Transverse colon (tissue), 4 donors: ENCODE measurements around the gene PAXIP1. TPM values are rescaled to one million over a fixed set of nuclear protein-coding genes. Genes with fewer than 3 reads are reported as not detected.

Experiments
- DNase-seq: peaks from one replicate; pipeline ENCODE4 v3.0.0-alpha.2; 2019
- H3K27ac ChIP-seq, 4 donors: fragments of 200-600 bp; sonication (generic); 2 replicates each; pipeline ENCODE4 v1.5.1; 2016 to 2018; ENCODE audit warnings: inconsistent platforms in 4 of 4
- H3K27me3 ChIP-seq: fragments of 200-600 bp; sonication (generic); 2 replicates; pipeline ENCODE4 v1.5.1; 2017; ENCODE audit warnings: inconsistent platforms
- H3K36me3 ChIP-seq, 4 donors: fragments of 200-600 bp; sonication (generic); 2 replicates each; pipeline ENCODE4 v1.5.1; 2017 to 2019; ENCODE audit warnings: inconsistent platforms in 4 of 4
- H3K4me1 ChIP-seq, 4 donors: fragments of 200-600 bp; sonication (generic); 2 replicates each; pipeline ENCODE4 v1.5.1; 2017 to 2020; ENCODE audit warnings: inconsistent platforms in 4 of 4
- H3K4me3 ChIP-seq, 4 donors: fragments of 200-600 bp; sonication (generic); 1 replicate in 1 of 4; 2 replicates in 3 of 4; pipeline versions ENCODE4 v1.5.1 to v1.6.1; 2017 to 2019; ENCODE audit warnings: inconsistent platforms in 4 of 4
- H3K9me3 ChIP-seq, 2 donors: fragments of 200-600 bp; sonication (generic); 2 replicates each; pipeline ENCODE4 v1.5.1; 2017 to 2019; ENCODE audit warnings: inconsistent platforms in 2 of 2
- CTCF ChIP-seq, 5 experiments: fragments of 200-600 bp in 3 of 5; fragments of 450-650 bp in 2 of 5; sonication (generic) in 3 of 5; IDR thresholded peaks; 1 replicate in 2 of 5; 2 replicates in 3 of 5; pipeline ENCODE4 v1.5.1; 2016 to 2017; ENCODE audit warnings: antibody characterized with exemption in 5 of 5, inconsistent platforms in 3 of 5, mild to moderate bottlenecking in 2 of 5, moderate library complexity in 1 of 5
- EP300 ChIP-seq: sonication (generic); formaldehyde crosslinking; IDR thresholded peaks from one replicate; pipeline ENCODE4 v1.6.1; 2017; ENCODE audit warnings: antibody characterized with exemption, low read depth
- POLR2A ChIP-seq: fragments of 450-650 bp; IDR thresholded peaks from one replicate; pipeline ENCODE4 v1.6.1; 2016; ENCODE audit warnings: antibody characterized with exemption, mild to moderate bottlenecking, moderate library complexity
- POLR2AphosphoS5 ChIP-seq, 3 donors: sonication (generic); formaldehyde crosslinking; IDR thresholded peaks; one replicate each; pipeline ENCODE4 v1.6.1; 2016; ENCODE audit warnings: antibody characterized with exemption in 3 of 3
- WGBS, 2 donors: methylation state at CpG; one replicate each; pipeline ENCODE4 v1.1.5; 2018; ENCODE audit warnings: low coverage in 1 of 2; 5-methylcytosine and 5-hydroxymethylcytosine counted together
- in situ Hi-C, 4 donors: fragments of 200-750 bp; cut with MboI; loops; one replicate each; pipeline versions ENCODE4 v1.15.0 to v1.15.1; 2017; ENCODE audit warnings: low sequenced_read_pairs in 3 of 4, low pct_ligation_motif_present in 1 of 4, low pct_unique_long_range_greater_than_20kb in 1 of 4
- intact Hi-C: fragments of 100-400 bp; cut with DNase I; formaldehyde crosslinking; loops from one replicate; pipeline ENCODE4 v1.15.1; 2023; ENCODE audit warnings: low total_unique reads
- total RNA-seq, 4 donors: library from RNA; depleted of rRNA; stranded (reverse); fragments of >200 nt; gene quantifications; one replicate each; pipeline ENCODE4 v1.1.0, GENCODE V29; 2016

Gene PAXIP1
- total RNA-seq, 4 donors from 2014 or later: 8.2 to 410 (median 13.3) TPM

- DNase-seq: no peak
These were observed 17.7 kb downstream of the PAXIP1 start for GRCh38 chr7:154985230-154985629.

GRCh38 chr7:154984601-154985188 lies 18.2 kb downstream of the PAXIP1 start:
- Histone ChIP-seq H3K27me3 (no peaks in the 10 kb centered on the region), H3K4me1 (no peaks in the 10 kb centered on the region), H3K36me3 (peaks cover 0 to 7% (median 0%) of the 10 kb centered on the region in 4 donors), H3K27ac (no peak overlapping the region), H3K9me3 (no peaks in the 10 kb centered on the region), H3K4me3 (no peak overlapping the region)
- in situ Hi-C loops (no loop called here), intact Hi-C loops (no loop called here)
- DNase-seq: no peak
- TF ChIP-seq POLR2AphosphoS5 (IDR thresholded peaks at IDR 0.05) (no peak), POLR2A (no peak), CTCF (IDR thresholded peaks at IDR 0.05) (no peak), EP300 (no peak)
- 68 to 69% methylated on average over 6 of the region's 6 CpGs for WGBS, 2 donors

More at GRCh38 chr7:154985230-154985629, 17.7 kb downstream of the PAXIP1 start:
- intact Hi-C loops: no loop called here
- 83 to 84% methylated on average over 5 to 6 of the region's 6 CpGs for WGBS, 2 donors
- no peaks in the 10 kb centered on the region for H3K9me3 ChIP-seq
- H3K27ac ChIP-seq: no peak overlapping the region
- no peak for TF ChIP-seq EP300
- no peak for TF ChIP-seq POLR2A
- TF ChIP-seq CTCF (IDR thresholded peaks at IDR 0.05): no peak
- TF ChIP-seq POLR2AphosphoS5 (IDR thresholded peaks at IDR 0.05): no peak
- H3K36me3 ChIP-seq: peaks cover 0 to 7% (median 0%) of the 10 kb centered on the region in 4 donors
- no peaks in the 10 kb centered on the region for H3K27me3 ChIP-seq
- H3K4me1 ChIP-seq: no peaks in the 10 kb centered on the region
- in situ Hi-C loops: no loop called here
- no peak overlapping the region for H3K4me3 ChIP-seq

- no peak for TF ChIP-seq POLR2AphosphoS5 (IDR thresholded peaks at IDR 0.05)
- no peak for TF ChIP-seq EP300
- TF ChIP-seq CTCF (IDR thresholded peaks at IDR 0.05): no peak
- no peak for TF ChIP-seq POLR2A
- Histone ChIP-seq H3K9me3 (no peaks in the 10 kb centered on the region), H3K36me3 (peaks cover 0 to 7% (median 3%) of the 10 kb centered on the region in 4 donors), H3K4me1 (no peaks in the 10 kb centered on the region), H3K4me3 (no peak overlapping the region), H3K27ac (no peak overlapping the region), H3K27me3 (no peaks in the 10 kb centered on the region)
- DNase-seq: no peak
- in situ Hi-C loops: no loop called here
- 90 to 93% methylated on average over 2 to 3 of the region's 3 CpGs for WGBS, 2 donors
- intact Hi-C loops: no loop called here
These were observed 24.9 kb downstream of the PAXIP1 start for GRCh38 chr7:154978017-154978416.

GRCh38 chr7:154977250-154977649 lies 25.7 kb downstream of the PAXIP1 start:
- no peak overlapping the region for H3K4me3 ChIP-seq
- TF ChIP-seq CTCF (IDR thresholded peaks at IDR 0.05) (no peak), POLR2AphosphoS5 (IDR thresholded peaks at IDR 0.05) (no peak), EP300 (no peak), POLR2A (no peak)
- H3K36me3 ChIP-seq: peaks cover 0 to 7% (median 3%) of the 10 kb centered on the region in 4 donors
- H3K9me3 ChIP-seq: no peaks in the 10 kb centered on the region
- WGBS, 2 donors: 76 to 95% methylated on average over 2 to 6 of the region's 6 CpGs
- in situ Hi-C loops (no loop called here), intact Hi-C loops (no loop called here)
- no peaks in the 10 kb centered on the region for H3K27me3 ChIP-seq
- no peaks in the 10 kb centered on the region for H3K4me1 ChIP-seq
- H3K27ac ChIP-seq: no peak overlapping the region
- DNase-seq: no peak
